Naive thymus-derived CD4-positive, alpha-beta T cell (primary cell): ENCODE data around the gene CDH4. TPM values are rescaled to one million over a fixed set of nuclear protein-coding genes. Genes with fewer than 3 reads are reported as not detected.
"Not testable (repeated sequence)": the region's sequence is repeated elsewhere in the genome, so short reads cannot be mapped to it uniquely, and the experiment has no call there.

Source experiments
- ATAC-seq: fragments of 150-1000 bp; cut with Tn5 transposase; 2 replicates; pipeline ENCODE4 v1.10.0; 2021; ENCODE audit warnings: mild to moderate bottlenecking, moderate library complexity
- CTCF ChIA-PET: fragments of 350-600 bp; sonication (Branson Sonifier 250); formaldehyde crosslinking; loops from one replicate; lab custom pipeline; 2021; ENCODE audit warnings: antibody characterized with exemption; lab: Charles Lee
- POLR2A ChIA-PET: fragments of 350-600 bp; sonication (Branson Sonifier 250); formaldehyde crosslinking; loops from one replicate; lab custom pipeline; 2021; ENCODE audit warnings: antibody characterized with exemption, inconsistent platforms; lab: Charles Lee
- DNase-seq, 9 donors: peaks; one replicate each; pipeline versions ENCODE4 v3.0.0 to v3.0.0-alpha.2; 2020 to 2022; ENCODE audit warnings: mixed read lengths in 1 of 9
- H3K27ac ChIP-seq: one replicate; pipeline ENCODE4 v1.7.0; 2013; ENCODE audit warnings: mild to moderate bottlenecking, low read depth, low read length, moderate library complexity
- H3K27me3 ChIP-seq, 2 donors: one replicate each; pipeline ENCODE4 v1.7.0; 2013; ENCODE audit warnings: low read length in 2 of 2, mild to moderate bottlenecking in 2 of 2, moderate library complexity in 2 of 2; ENCODE audit not compliant: control insufficient read depth in 2 of 2, insufficient read depth in 2 of 2
- H3K36me3 ChIP-seq, 3 experiments: 1 replicate in 2 of 3; 2 replicates in 1 of 3; pipeline ENCODE4 v1.7.0; 2013; ENCODE audit warnings: low read length in 3 of 3, mild to moderate bottlenecking in 3 of 3, moderate library complexity in 1 of 3; ENCODE audit not compliant: insufficient read depth in 3 of 3, control insufficient read depth in 2 of 3
- H3K4me1 ChIP-seq, 2 donors: one replicate each; pipeline ENCODE4 v1.7.0; 2013; ENCODE audit warnings: low read length in 2 of 2, mild to moderate bottlenecking in 2 of 2, moderate library complexity in 1 of 2; ENCODE audit not compliant: control insufficient read depth in 2 of 2, insufficient read depth in 2 of 2
- H3K4me3 ChIP-seq: 2 replicates; pipeline ENCODE4 v1.7.0; 2013; ENCODE audit warnings: mild to moderate bottlenecking, low read length
- H3K9me3 ChIP-seq, 3 experiments: 1 replicate in 2 of 3; 2 replicates in 1 of 3; pipeline ENCODE4 v1.7.0; 2013; ENCODE audit warnings: low read length in 3 of 3; ENCODE audit not compliant: control insufficient read depth in 2 of 3
- H3K27ac Mint-ChIP-seq, 9 donors: one replicate each; pipeline ENCODE4 v1.8.0; 2020 to 2022; ENCODE audit warnings: mixed read lengths in 9 of 9, mild to moderate bottlenecking in 8 of 9, moderate library complexity in 5 of 9, inconsistent platforms in 2 of 9
- H3K27me3 Mint-ChIP-seq, 5 donors: one replicate each; pipeline ENCODE4 v1.8.0; 2021 to 2022; ENCODE audit warnings: mixed read lengths in 5 of 5, mild to moderate bottlenecking in 1 of 5
- H3K36me3 Mint-ChIP-seq, 5 donors: one replicate each; pipeline ENCODE4 v1.8.0; 2020 to 2022; ENCODE audit warnings: mixed read lengths in 5 of 5, mild to moderate bottlenecking in 3 of 5, inconsistent platforms in 1 of 5
- H3K4me1 Mint-ChIP-seq, 7 donors: one replicate each; pipeline ENCODE4 v1.8.0; 2020 to 2022; ENCODE audit warnings: mixed read lengths in 7 of 7, mild to moderate bottlenecking in 3 of 7, inconsistent platforms in 1 of 7
- H3K4me3 Mint-ChIP-seq, 10 donors: one replicate each; pipeline ENCODE4 v1.8.0; 2020 to 2022; ENCODE audit warnings: mild to moderate bottlenecking in 10 of 10, mixed read lengths in 10 of 10, moderate library complexity in 6 of 10, inconsistent platforms in 2 of 10
- H3K9me3 Mint-ChIP-seq, 11 donors: one replicate each; pipeline ENCODE4 v1.8.0; 2020 to 2022; ENCODE audit warnings: mixed read lengths in 11 of 11, mild to moderate bottlenecking in 4 of 11, inconsistent platforms in 1 of 11, moderate library complexity in 1 of 11
- intact Hi-C, 2 donors: fragments of 100-400 bp; cut with micrococcal nuclease; formaldehyde crosslinking; loops; one replicate each; pipeline ENCODE4 v1.15.1; 2023
- polyA plus RNA-seq, 2 donors: library from polyadenylated mRNA; unstranded; fragments of 300-500 nt; fragmentation: Illumina TruSeq; gene quantifications; one replicate each; pipeline ENCODE4 v1.2.3, GENCODE V29; 2021
- total RNA-seq, 6 experiments: library from RNA in 5 of 6; stranded (reverse) in 5 of 6; gene quantifications; 1 replicate in 5 of 6; 2 replicates in 1 of 6; pipeline ENCODE4 v1.2.3 and lab custom pipeline; 2021 to 2026

Gene CDH4
- total and polyA plus RNA-seq, 7 experiments from 2014 or later, result 0.05 to 0.43 (median 0.14) TPM; not detected in 1

- Histone ChIP-seq H3K27me3 (no peaks in the 10 kb centered on the region), H3K4me3 (no peak overlapping the region), H3K4me1 (no peaks in the 10 kb centered on the region), H3K27ac (no peak overlapping the region), H3K9me3 (no peaks in the 10 kb centered on the region), H3K36me3 (no peaks in the 10 kb centered on the region)
- intact Hi-C loops, result no loop called here
- H3K27ac Mint-ChIP-seq, result no peak overlapping the region
- peaks cover 0 to 3% (median 0%) of the 10 kb centered on the region in 11 donors for H3K9me3 Mint-ChIP-seq
- no peaks in the 10 kb centered on the region for H3K36me3 Mint-ChIP-seq
- H3K27me3 Mint-ChIP-seq, result peaks cover 0 to 7% (median 2%) of the 10 kb centered on the region in 5 donors
- no peak for DNase-seq
- POLR2A ChIA-PET, result interaction anchor here (0.6 kb wide), 1 partner anchor 771 kb away, joined by 3 read pairs; no protein-coding TSS in a partner anchor
- H3K4me1 Mint-ChIP-seq, result no peaks in the 10 kb centered on the region
- peak; percentile 12 for ATAC-seq
- no peak overlapping the region for H3K4me3 Mint-ChIP-seq
- CTCF ChIA-PET, result no interaction called here
Observed at GRCh38 chr20:61424011-61424627, 172.1 kb downstream of the CDH4 start.

- ATAC-seq (no peak), DNase-seq (no peak)
- no peaks in the 10 kb centered on the region for H3K4me1 ChIP-seq
- H3K4me3 ChIP-seq, result no peak overlapping the region
- Mint-ChIP-seq H3K9me3 (peaks cover 0 to 3% (median 0%) of the 10 kb centered on the region in 11 donors), H3K4me1 (no peaks in the 10 kb centered on the region), H3K27me3 (peaks cover 0 to 7% (median under 1%) of the 10 kb centered on the region in 5 donors), H3K4me3 (no peak overlapping the region), H3K36me3 (no peaks in the 10 kb centered on the region), H3K27ac (no peak overlapping the region)
- H3K27ac ChIP-seq, result no peak overlapping the region
- CTCF ChIA-PET, result no interaction called here
- intact Hi-C loops, result no loop called here
- no peaks in the 10 kb centered on the region for H3K9me3 ChIP-seq
- POLR2A ChIA-PET, result interaction anchor here (0.6 kb wide), 1 partner anchor 772 kb away, joined by 3 read pairs; no protein-coding TSS in a partner anchor
- no peaks in the 10 kb centered on the region for H3K27me3 ChIP-seq
- no peaks in the 10 kb centered on the region for H3K36me3 ChIP-seq
Observed at GRCh38 chr20:61424628-61425420, 172.8 kb downstream of the CDH4 start.

GRCh38 chr20:61425541-61425991, 173.5 kb downstream of the CDH4 start:
- H3K27ac Mint-ChIP-seq, POLR2A ChIA-PET, DNase-seq, H3K9me3 Mint-ChIP-seq, H3K4me3 ChIP-seq, H3K36me3 Mint-ChIP-seq, ATAC-seq, H3K9me3 ChIP-seq, intact Hi-C loops, CTCF ChIA-PET, H3K27ac ChIP-seq, H3K27me3 ChIP-seq, H3K4me3 Mint-ChIP-seq, H3K4me1 Mint-ChIP-seq, H3K4me1 ChIP-seq, H3K27me3 Mint-ChIP-seq, H3K36me3 ChIP-seq: not testable (repeated sequence)

- no peaks in the 10 kb centered on the region for H3K4me1 Mint-ChIP-seq
- Histone ChIP-seq H3K4me1 (no peaks in the 10 kb centered on the region), H3K4me3 (no peak overlapping the region), H3K27ac (no peak overlapping the region), H3K36me3 (no peaks in the 10 kb centered on the region), H3K27me3 (no peaks in the 10 kb centered on the region), H3K9me3 (no peaks in the 10 kb centered on the region)
- POLR2A ChIA-PET, result no interaction called here
- H3K27ac Mint-ChIP-seq, result no peak overlapping the region
- no peak overlapping the region for H3K4me3 Mint-ChIP-seq
- H3K36me3 Mint-ChIP-seq, result no peaks in the 10 kb centered on the region
- ATAC-seq, result no peak
- no peak for DNase-seq
- CTCF ChIA-PET, result no interaction called here
- no peaks in the 10 kb centered on the region for H3K9me3 Mint-ChIP-seq
- intact Hi-C loops, result no loop called here
- peaks cover 0 to 7% (median 0%) of the 10 kb centered on the region in 5 donors for H3K27me3 Mint-ChIP-seq
Observed at GRCh38 chr20:61426352-61426751, 174.3 kb downstream of the CDH4 start.

GRCh38 chr20:61429458-61430227, 177.6 kb downstream of the CDH4 start:
- Histone ChIP-seq H3K4me3 (no peak overlapping the region), H3K4me1 (no peaks in the 10 kb centered on the region), H3K27me3 (no peaks in the 10 kb centered on the region), H3K36me3 (no peaks in the 10 kb centered on the region), H3K9me3 (no peaks in the 10 kb centered on the region), H3K27ac (no peak overlapping the region)
- intact Hi-C loops, result no loop called here
- H3K4me1 Mint-ChIP-seq, result no peaks in the 10 kb centered on the region
- no peak for ATAC-seq
- no peak for DNase-seq
- peaks cover 0 to 4% (median 0%) of the 10 kb centered on the region in 11 donors for H3K9me3 Mint-ChIP-seq
- H3K27ac Mint-ChIP-seq, result no peak overlapping the region
- ChIA-PET POLR2A (no interaction called here), CTCF (no interaction called here)
- H3K36me3 Mint-ChIP-seq, result no peaks in the 10 kb centered on the region
- H3K4me3 Mint-ChIP-seq, result no peak overlapping the region
- H3K27me3 Mint-ChIP-seq, result peaks cover 0 to 20% (median 0%) of the 10 kb centered on the region in 5 donors

GRCh38 chr20:61430228-61430624, 178.2 kb downstream of the CDH4 start:
- H3K36me3 ChIP-seq, result no peaks in the 10 kb centered on the region
- ChIA-PET CTCF (no interaction called here), POLR2A (no interaction called here)
- Mint-ChIP-seq H3K36me3 (no peaks in the 10 kb centered on the region), H3K9me3 (peaks cover 0 to 4% (median 0%) of the 10 kb centered on the region in 11 donors), H3K4me1 (no peaks in the 10 kb centered on the region), H3K27me3 (peaks cover 0 to 26% (median 5%) of the 10 kb centered on the region in 5 donors), H3K27ac (no peak overlapping the region), H3K4me3 (no peak overlapping the region)
- no peaks in the 10 kb centered on the region for H3K27me3 ChIP-seq
- ATAC-seq (no peak), DNase-seq (no peak)
- H3K4me1 ChIP-seq, result no peaks in the 10 kb centered on the region
- no peaks in the 10 kb centered on the region for H3K9me3 ChIP-seq
- intact Hi-C loops, result no loop called here
- H3K4me3 ChIP-seq, result no peak overlapping the region
- no peak overlapping the region for H3K27ac ChIP-seq
